Caco-2 (cell line): ENCODE data around the gene INTS13. TPM values are rescaled to one million over a fixed set of nuclear protein-coding genes. Genes with fewer than 3 reads are reported as not detected.

Experiments used
- BruUV-seq: library from RNA; stranded (reverse); fragments of 400-500 nt; replicated peaks from 2 replicates; lab custom pipeline; 2021; lab: Mats Ljungman, UMichigan
- CTCF ChIA-PET: fragments of 300-600 bp; sonication (Branson Sonifier 250); formaldehyde crosslinking; loops from one replicate; lab custom pipeline; 2022; ENCODE audit warnings: antibody characterized with exemption; lab: Charles Lee
- POLR2A ChIA-PET: fragments of 300-600 bp; sonication (Branson Sonifier 250); formaldehyde crosslinking; loops from one replicate; lab custom pipeline; 2022; ENCODE audit warnings: antibody characterized with exemption; lab: Charles Lee
- DNase-seq, 2 experiments: peaks; one replicate each; pipeline versions ENCODE4 v3.0.0 to v3.0.0-alpha.2; 2020 to 2022
- H3K27me3 ChIP-seq: replicated peaks from 2 replicates; pipeline ENCODE4 v1.6.0; 2011; ENCODE audit warnings: low read length; ENCODE audit not compliant: control insufficient read depth, insufficient read depth
- H3K36me3 ChIP-seq: 2 replicates; pipeline ENCODE4 v1.5.1; 2011; ENCODE audit warnings: low read length; ENCODE audit not compliant: control insufficient read depth, insufficient read depth
- H3K4me1 ChIP-seq: fragments of 250-450 bp; sonication (Bioruptor Pico); 2 replicates; pipeline ENCODE4 v1.5.1; 2020; ENCODE audit warnings: mild to moderate bottlenecking
- H3K4me3 ChIP-seq: 2 replicates; pipeline ENCODE4 v1.5.1; 2011; ENCODE audit warnings: low read depth, mild to moderate bottlenecking, control low read depth, low read length
- H3K9me3 ChIP-seq: fragments of 250-450 bp; sonication (Bioruptor Pico); 2 replicates; pipeline ENCODE4 v1.5.1; 2020; ENCODE audit warnings: mild to moderate bottlenecking, moderate library complexity
- H3K27ac Mint-ChIP-seq: one replicate; pipeline ENCODE4 v1.8.0; 2022; ENCODE audit warnings: mixed read lengths; ENCODE audit not compliant: unreplicated experiment
- H3K27me3 Mint-ChIP-seq: one replicate; pipeline ENCODE4 v1.8.0; 2022; ENCODE audit warnings: mixed read lengths; ENCODE audit not compliant: insufficient read depth, unreplicated experiment
- H3K36me3 Mint-ChIP-seq: one replicate; pipeline ENCODE4 v1.8.0; 2022; ENCODE audit warnings: mild to moderate bottlenecking, mixed read lengths; ENCODE audit not compliant: insufficient read depth, unreplicated experiment
- H3K4me1 Mint-ChIP-seq: one replicate; pipeline ENCODE4 v1.8.0; 2022; ENCODE audit warnings: low read depth, mixed read lengths; ENCODE audit not compliant: unreplicated experiment
- H3K4me3 Mint-ChIP-seq: one replicate; pipeline ENCODE4 v1.8.0; 2022; ENCODE audit warnings: mild to moderate bottlenecking, moderate library complexity, mixed read lengths; ENCODE audit not compliant: unreplicated experiment
- H3K9me3 Mint-ChIP-seq: one replicate; pipeline ENCODE4 v1.8.0; 2022; ENCODE audit warnings: mixed read lengths; ENCODE audit not compliant: unreplicated experiment
- CTCF ChIP-seq, 2 experiments: fragments of 200-600 bp in 1 of 2; IDR thresholded peaks; 1 replicate in 1 of 2; 2 replicates in 1 of 2; pipeline versions ENCODE4 v1.5.1 to v1.8.0; 2011 to 2022; ENCODE audit warnings: antibody characterized with exemption in 1 of 2, control low read depth in 1 of 2, inconsistent platforms in 1 of 2, low read depth in 1 of 2, low read length in 1 of 2, mild to moderate bottlenecking in 1 of 2, moderate library complexity in 1 of 2; ENCODE audit not compliant: insufficient read depth in 1 of 2, severe bottlenecking in 1 of 2, unreplicated experiment in 1 of 2
- intact Hi-C: fragments of 100-400 bp; cut with micrococcal nuclease; formaldehyde crosslinking; loops from one replicate; pipeline ENCODE4 v1.10.0; 2022; ENCODE audit not compliant: unreplicated experiment
- total RNA-seq: library from RNA; stranded (reverse); gene quantifications from 2 replicates; pipeline ENCODE4 v1.2.3, GENCODE V29; 2022

The INTS13 gene
- total RNA-seq, 1 experiment from 2014 or later, result 40.1 TPM

- no TSS peak for BruUV-seq
- Mint-ChIP-seq H3K4me3 (no peak overlapping the region), H3K4me1 (peaks cover 12% of the 10 kb centered on the region), H3K27me3 (peaks cover 4% of the 10 kb centered on the region), H3K36me3 (no peaks in the 10 kb centered on the region), H3K27ac (no peak overlapping the region), H3K9me3 (no peaks in the 10 kb centered on the region)
- no peak for TF ChIP-seq CTCF (IDR thresholded peaks at IDR 0.05; ENCODE audit: insufficient read depth in 1 of 2, low read depth in 1 of 2, low read length in 1 of 2, severe bottlenecking in 1 of 2, unreplicated experiment in 1 of 2)
- ChIA-PET CTCF (no interaction called here), POLR2A (no interaction called here)
- intact Hi-C loops, result no loop called here
- Histone ChIP-seq H3K9me3 (no peaks in the 10 kb centered on the region), H3K4me3 (no peak overlapping the region), H3K27me3 (no peaks in the 10 kb centered on the region), H3K4me1 (peaks cover 15% of the 10 kb centered on the region), H3K36me3 (no peaks in the 10 kb centered on the region)
- DNase-seq, result no peak
Measured at GRCh38 chr12:26872625-26873024, 65.2 kb downstream of the INTS13 start.

- no peaks in the 10 kb centered on the region for H3K36me3 ChIP-seq
- H3K4me1 Mint-ChIP-seq, result peaks cover 12% of the 10 kb centered on the region
- no peaks in the 10 kb centered on the region for H3K9me3 ChIP-seq
- H3K27ac Mint-ChIP-seq, result no peak overlapping the region
- no TSS peak for BruUV-seq
- no peak overlapping the region for H3K4me3 ChIP-seq
- H3K27me3 Mint-ChIP-seq, result peaks cover 4% of the 10 kb centered on the region
- no peaks in the 10 kb centered on the region for H3K27me3 ChIP-seq
- H3K36me3 Mint-ChIP-seq, result no peaks in the 10 kb centered on the region
- no peak overlapping the region for H3K4me3 Mint-ChIP-seq
- no peak for DNase-seq
- ChIA-PET POLR2A (no interaction called here), CTCF (no interaction called here)
- peaks cover 15% of the 10 kb centered on the region for H3K4me1 ChIP-seq
- H3K9me3 Mint-ChIP-seq, result no peaks in the 10 kb centered on the region
- TF ChIP-seq CTCF (IDR thresholded peaks at IDR 0.05; ENCODE audit: insufficient read depth in 1 of 2, low read depth in 1 of 2, low read length in 1 of 2, severe bottlenecking in 1 of 2, unreplicated experiment in 1 of 2), result no peak
- intact Hi-C loops, result loop anchor here (2.0 kb wide), 1 partner anchor 17 kb away; no protein-coding TSS in a partner anchor
Measured at GRCh38 chr12:26871985-26872384, 65.8 kb downstream of the INTS13 start.

GRCh38 chr12:26870491-26871419 lies 67.0 kb downstream of the INTS13 start:
- DNase-seq, result no peak
- intact Hi-C loops, result loop anchor here (2.0 kb wide), 1 partner anchor 16 kb away; no protein-coding TSS in a partner anchor
- Histone ChIP-seq H3K9me3 (no peaks in the 10 kb centered on the region), H3K4me1 (peaks cover 15% of the 10 kb centered on the region), H3K36me3 (no peaks in the 10 kb centered on the region), H3K27me3 (no peaks in the 10 kb centered on the region), H3K4me3 (no peak overlapping the region)
- ChIA-PET CTCF (interaction anchor here (1.0 to 1.6 kb wide), 3 partner anchors 14 to 37 kb away, joined by 3 to 4 read pairs (median 4); partner anchors contain the start of gene ITPR2), POLR2A (interaction anchor here (1.2 kb wide), 1 partner anchor 653 kb away, joined by 3 read pairs; no protein-coding TSS in a partner anchor)
- Mint-ChIP-seq H3K27me3 (peaks cover 4% of the 10 kb centered on the region), H3K4me3 (no peak overlapping the region), H3K27ac (peak overlapping the region; percentile 4), H3K36me3 (no peaks in the 10 kb centered on the region), H3K9me3 (no peaks in the 10 kb centered on the region), H3K4me1 (peaks cover 12% of the 10 kb centered on the region)
- no TSS peak for BruUV-seq
- no peak for TF ChIP-seq CTCF (IDR thresholded peaks at IDR 0.05; ENCODE audit: insufficient read depth in 1 of 2, low read depth in 1 of 2, low read length in 1 of 2, severe bottlenecking in 1 of 2, unreplicated experiment in 1 of 2)
